Uterus (tissue), 2 donors: Measurements from ENCODE around the gene RHBDD2.

Source experiments
- CTCF ChIP-seq, 4 experiments: fragments of 200-600 bp in 2 of 4; fragments of 450-650 bp in 2 of 4; sonication (generic) in 2 of 4; IDR thresholded peaks; one replicate each; pipeline ENCODE4 v1.5.1; 2016 to 2019; ENCODE audit warnings: antibody characterized with exemption in 4 of 4, mild to moderate bottlenecking in 2 of 4, moderate library complexity in 1 of 4
- POLR2A ChIP-seq, 2 donors: fragments of 450-650 bp; IDR thresholded peaks; one replicate each; pipeline ENCODE4 v1.6.1; 2016; ENCODE audit warnings: antibody characterized with exemption in 2 of 2, mild to moderate bottlenecking in 1 of 2, moderate library complexity in 1 of 2

- no peak for TF ChIP-seq CTCF (IDR thresholded peaks at IDR 0.05)
- TF ChIP-seq POLR2A (IDR thresholded peaks at IDR 0.05), result no peak
Measured at GRCh38 chr7:75928568-75928914, 49.7 kb downstream of the RHBDD2 start.
